Kasumi-1 (cell line): ENCODE measurements around the gene WFDC12.

Source experiments
- DNase-seq, 2 experiments: peaks; one replicate each; lab custom pipeline; 2025; lab: John Stamatoyannopoulos, UW

Gene WFDC12

GRCh38 chr20:45090481-45090880 is 33.8 kb downstream of the WFDC12 start:
- DNase-seq = no peak

GRCh38 chr20:45088247-45088646 is 36.0 kb downstream of the WFDC12 start:
- DNase-seq = no peak

- no peak for DNase-seq
These were observed 36.5 kb downstream of the WFDC12 start for GRCh38 chr20:45087814-45088213.

- DNase-seq = peak; percentile 38 to 44
These were observed 37.0 kb downstream of the WFDC12 start for GRCh38 chr20:45087097-45087790.

- no peak for DNase-seq
These were observed 38.4 kb downstream of the WFDC12 start for GRCh38 chr20:45085867-45086266.

- DNase-seq = peak; percentile 5 to 52
These were observed 39.0 kb downstream of the WFDC12 start for GRCh38 chr20:45085289-45085688.

- DNase-seq = no peak
These were observed 41.1 kb downstream of the WFDC12 start for GRCh38 chr20:45083127-45083526.

- no peak for DNase-seq
These were observed 41.8 kb downstream of the WFDC12 start for GRCh38 chr20:45082468-45082867.

GRCh38 chr20:45080867-45081624 is 43.2 kb downstream of the WFDC12 start:
- DNase-seq = peak; percentile 50 to 67

GRCh38 chr20:45077559-45077958 is 46.7 kb downstream of the WFDC12 start:
- no peak for DNase-seq
